Activated naive CD4-positive, alpha-beta T cell treated with anti-CD3 and anti-CD28 coated beads, Interleukin-2, amount 10 ng/mL, durations not matched to agents 7 days and 5 days (primary cell): ENCODE results near the gene DCAF6.
"Not testable (repeated sequence)": the region's sequence is repeated elsewhere in the genome, so short reads cannot be mapped to it uniquely, and the experiment has no call there.

Source experiments
- CTCF ChIA-PET: fragments of 350-600 bp; sonication (Branson Sonifier 250); formaldehyde crosslinking; loops from one replicate; lab custom pipeline; 2021; ENCODE audit warnings: antibody characterized with exemption; lab: Charles Lee
- DNase-seq: peaks from one replicate; pipeline ENCODE4 v3.0.0-alpha.2; 2020
- H3K27ac Mint-ChIP-seq: one replicate; pipeline ENCODE4 v1.8.0; 2021; ENCODE audit warnings: mild to moderate bottlenecking, moderate library complexity, mixed read lengths
- H3K27me3 Mint-ChIP-seq: one replicate; pipeline ENCODE4 v1.8.0; 2021; ENCODE audit warnings: mild to moderate bottlenecking, mixed read lengths
- H3K36me3 Mint-ChIP-seq: one replicate; pipeline ENCODE4 v1.8.0; 2021; ENCODE audit warnings: mixed read lengths
- H3K4me1 Mint-ChIP-seq: one replicate; pipeline ENCODE4 v1.8.0; 2021; ENCODE audit warnings: mixed read lengths
- H3K4me3 Mint-ChIP-seq: one replicate; pipeline ENCODE4 v1.8.0; 2021; ENCODE audit warnings: mild to moderate bottlenecking, moderate library complexity, mixed read lengths
- H3K9me3 Mint-ChIP-seq: one replicate; pipeline ENCODE4 v1.8.0; 2021; ENCODE audit warnings: mixed read lengths

Gene DCAF6

GRCh38 chr1:168042362-168042761, 105.9 kb downstream of the DCAF6 start:
- Mint-ChIP-seq H3K9me3 (no peaks in the 10 kb centered on the region), H3K36me3 (peaks cover 14% of the 10 kb centered on the region), H3K4me3 (no peak overlapping the region), H3K27me3 (no peaks in the 10 kb centered on the region), H3K27ac (no peak overlapping the region), H3K4me1 (no peaks in the 10 kb centered on the region)
- no peak for DNase-seq
- CTCF ChIA-PET, result no interaction called here

GRCh38 chr1:168045311-168045710, 108.8 kb downstream of the DCAF6 start:
- Mint-ChIP-seq H3K9me3 (no peaks in the 10 kb centered on the region), H3K4me1 (no peaks in the 10 kb centered on the region), H3K36me3 (peaks cover 17% of the 10 kb centered on the region), H3K4me3 (no peak overlapping the region), H3K27ac (no peak overlapping the region), H3K27me3 (no peaks in the 10 kb centered on the region)
- CTCF ChIA-PET, result no interaction called here
- DNase-seq, result no peak

GRCh38 chr1:168050307-168050706, 113.8 kb downstream of the DCAF6 start:
- Mint-ChIP-seq H3K4me3 (no peak overlapping the region), H3K4me1 (peaks cover 4% of the 10 kb centered on the region), H3K9me3 (no peaks in the 10 kb centered on the region), H3K27me3 (no peaks in the 10 kb centered on the region), H3K36me3 (peaks cover 7% of the 10 kb centered on the region), H3K27ac (no peak overlapping the region)
- DNase-seq, result no peak
- CTCF ChIA-PET, result no interaction called here

GRCh38 chr1:168050880-168051279, 114.4 kb downstream of the DCAF6 start:
- Mint-ChIP-seq H3K27me3 (no peaks in the 10 kb centered on the region), H3K4me1 (peaks cover 4% of the 10 kb centered on the region), H3K4me3 (no peak overlapping the region), H3K36me3 (peaks cover 5% of the 10 kb centered on the region), H3K9me3 (peaks cover 1% of the 10 kb centered on the region), H3K27ac (no peak overlapping the region)
- CTCF ChIA-PET, result no interaction called here
- no peak for DNase-seq

GRCh38 chr1:168053681-168054080, 117.2 kb downstream of the DCAF6 start:
- CTCF ChIA-PET, result interaction anchor here (2.8 kb wide), 1 partner anchor 29 kb away, joined by 9 read pairs; no protein-coding TSS in a partner anchor
- H3K36me3 Mint-ChIP-seq, result peaks cover 2% of the 10 kb centered on the region
- H3K4me1 Mint-ChIP-seq, result peaks cover 4% of the 10 kb centered on the region
- H3K27ac Mint-ChIP-seq, result no peak overlapping the region
- no peak for DNase-seq
- H3K4me3 Mint-ChIP-seq, result no peak overlapping the region
- H3K9me3 Mint-ChIP-seq, result peaks cover 1% of the 10 kb centered on the region
- no peaks in the 10 kb centered on the region for H3K27me3 Mint-ChIP-seq

- CTCF ChIA-PET, result interaction anchor here (2.8 kb wide), 1 partner anchor 28 kb away, joined by 9 read pairs; no protein-coding TSS in a partner anchor
- H3K27me3 Mint-ChIP-seq, result no peaks in the 10 kb centered on the region
- H3K4me3 Mint-ChIP-seq, result no peak overlapping the region
- peaks cover 1% of the 10 kb centered on the region for H3K9me3 Mint-ChIP-seq
- H3K27ac Mint-ChIP-seq, result no peak overlapping the region
- no peak for DNase-seq
- H3K36me3 Mint-ChIP-seq, result peaks cover 2% of the 10 kb centered on the region
- H3K4me1 Mint-ChIP-seq, result peaks cover 4% of the 10 kb centered on the region
Measured at GRCh38 chr1:168054117-168054516, 117.6 kb downstream of the DCAF6 start.

GRCh38 chr1:168056152-168056551, 119.7 kb downstream of the DCAF6 start:
- DNase-seq, CTCF ChIA-PET, H3K27me3 Mint-ChIP-seq, H3K4me3 Mint-ChIP-seq, H3K27ac Mint-ChIP-seq, H3K4me1 Mint-ChIP-seq, H3K36me3 Mint-ChIP-seq, H3K9me3 Mint-ChIP-seq: not testable (repeated sequence)

GRCh38 chr1:168057355-168057754, 120.9 kb downstream of the DCAF6 start:
- Mint-ChIP-seq H3K27ac (no peak overlapping the region), H3K9me3 (peaks cover 1% of the 10 kb centered on the region), H3K4me1 (peaks cover 4% of the 10 kb centered on the region), H3K27me3 (no peaks in the 10 kb centered on the region), H3K36me3 (peaks cover 3% of the 10 kb centered on the region), H3K4me3 (no peak overlapping the region)
- CTCF ChIA-PET, result interaction anchor here (0.9 kb wide), 1 partner anchor 546 kb away, joined by 3 read pairs; no protein-coding TSS in a partner anchor
- no peak for DNase-seq

GRCh38 chr1:168057921-168058320, 121.4 kb downstream of the DCAF6 start:
- peaks cover 3% of the 10 kb centered on the region for H3K36me3 Mint-ChIP-seq
- H3K4me3 Mint-ChIP-seq, result no peak overlapping the region
- no peaks in the 10 kb centered on the region for H3K27me3 Mint-ChIP-seq
- H3K27ac Mint-ChIP-seq, result no peak overlapping the region
- DNase-seq, result no peak
- CTCF ChIA-PET, result no interaction called here
- H3K9me3 Mint-ChIP-seq, result peaks cover 1% of the 10 kb centered on the region
- H3K4me1 Mint-ChIP-seq, result peaks cover 4% of the 10 kb centered on the region

- no peak for DNase-seq
- no peaks in the 10 kb centered on the region for H3K4me1 Mint-ChIP-seq
- no peaks in the 10 kb centered on the region for H3K9me3 Mint-ChIP-seq
- no peak overlapping the region for H3K4me3 Mint-ChIP-seq
- H3K27ac Mint-ChIP-seq, result no peak overlapping the region
- CTCF ChIA-PET, result interaction anchor here (0.6 kb wide), 1 partner anchor 84 kb away, joined by 3 read pairs; no protein-coding TSS in a partner anchor
- H3K27me3 Mint-ChIP-seq, result no peaks in the 10 kb centered on the region
- H3K36me3 Mint-ChIP-seq, result peaks cover 15% of the 10 kb centered on the region
Measured at GRCh38 chr1:168064216-168064615, 127.7 kb downstream of the DCAF6 start.

- no peak overlapping the region for H3K4me3 Mint-ChIP-seq
- CTCF ChIA-PET, result interaction anchor here (2.7 kb wide), 1 partner anchor 17 kb away, joined by 10 read pairs; no protein-coding TSS in a partner anchor
- H3K36me3 Mint-ChIP-seq, result peaks cover 17% of the 10 kb centered on the region
Measured at GRCh38 chr1:168065506-168065905, 129.0 kb downstream of the DCAF6 start.

GRCh38 chr1:168069384-168069783, 132.9 kb downstream of the DCAF6 start:
- CTCF ChIA-PET, result interaction anchor here (1.5 kb wide), 1 partner anchor 13 kb away, joined by 5 read pairs; no protein-coding TSS in a partner anchor
- no peaks in the 10 kb centered on the region for H3K4me1 Mint-ChIP-seq
- peaks cover 28% of the 10 kb centered on the region for H3K36me3 Mint-ChIP-seq
- no peak for DNase-seq
- H3K4me3 Mint-ChIP-seq, result no peak overlapping the region
- H3K9me3 Mint-ChIP-seq, result no peaks in the 10 kb centered on the region
- no peaks in the 10 kb centered on the region for H3K27me3 Mint-ChIP-seq
- peak overlapping the region; percentile 1 for H3K27ac Mint-ChIP-seq

More at GRCh38 chr1:168065506-168065905, 129.0 kb downstream of the DCAF6 start:
- DNase-seq, result no peak
- no peaks in the 10 kb centered on the region for H3K9me3 Mint-ChIP-seq
- no peak overlapping the region for H3K27ac Mint-ChIP-seq
- no peaks in the 10 kb centered on the region for H3K27me3 Mint-ChIP-seq
- no peaks in the 10 kb centered on the region for H3K4me1 Mint-ChIP-seq

- H3K27ac Mint-ChIP-seq, result no peak overlapping the region
- DNase-seq, result no peak
- no peak overlapping the region for H3K4me3 Mint-ChIP-seq
- no peaks in the 10 kb centered on the region for H3K9me3 Mint-ChIP-seq
- CTCF ChIA-PET, result interaction anchor here (1.0 to 1.4 kb wide), 2 partner anchors 13 to 84 kb away, joined by 3 read pairs; no protein-coding TSS in a partner anchor
- H3K36me3 Mint-ChIP-seq, result peaks cover 6% of the 10 kb centered on the region
- no peaks in the 10 kb centered on the region for H3K27me3 Mint-ChIP-seq
- H3K4me1 Mint-ChIP-seq, result peaks cover under 1% of the 10 kb centered on the region
Measured at GRCh38 chr1:168079761-168080160, 143.3 kb downstream of the DCAF6 start.

- no peak for DNase-seq
- H3K4me1 Mint-ChIP-seq, result peaks cover 2% of the 10 kb centered on the region
- no peak overlapping the region for H3K27ac Mint-ChIP-seq
- peaks cover 3% of the 10 kb centered on the region for H3K36me3 Mint-ChIP-seq
- H3K27me3 Mint-ChIP-seq, result no peaks in the 10 kb centered on the region
- no peak overlapping the region for H3K4me3 Mint-ChIP-seq
- CTCF ChIA-PET, result interaction anchor here (1.0 to 3.5 kb wide), 42 partner anchors 9 to 518 kb away, joined by 3 to 22 read pairs (median 5); partner anchors contain the start of genes DCAF6 and MPC2
- H3K9me3 Mint-ChIP-seq, result no peaks in the 10 kb centered on the region
Measured at GRCh38 chr1:168081373-168082007, 145.0 kb downstream of the DCAF6 start.
